Uterus (tissue), 4 donors: ENCODE measurements around the gene HOXB5. TPM values are rescaled to one million over a fixed set of nuclear protein-coding genes. Genes with fewer than 3 reads are reported as not detected.

ENCODE experiments used
- DNase-seq, 2 donors: peaks; one replicate each; pipeline ENCODE4 v3.0.0-alpha.2; 2019 to 2020
- H3K27ac ChIP-seq, 2 donors: fragments of 200-600 bp; sonication (generic); 1 replicate in 1 of 2; 2 replicates in 1 of 2; pipeline ENCODE4 v1.5.1; 2016 to 2018
- H3K27me3 ChIP-seq, 2 donors: fragments of 200-600 bp; sonication (generic); one replicate each; pipeline ENCODE4 v1.5.1; 2018 to 2019; ENCODE audit warnings: control low read depth in 1 of 2
- H3K36me3 ChIP-seq, 2 donors: fragments of 200-600 bp; sonication (generic); one replicate each; pipeline ENCODE4 v1.5.1; 2019; ENCODE audit warnings: control low read depth in 1 of 2
- H3K4me1 ChIP-seq, 2 donors: fragments of 200-600 bp; sonication (generic); one replicate each; pipeline ENCODE4 v1.5.1; 2018 to 2019; ENCODE audit warnings: control low read depth in 1 of 2
- H3K4me3 ChIP-seq, 2 donors: fragments of 200-600 bp; sonication (generic); 1 replicate in 1 of 2; 2 replicates in 1 of 2; pipeline ENCODE4 v1.5.1; 2018 to 2019; ENCODE audit warnings: mild to moderate bottlenecking in 1 of 2
- H3K9me3 ChIP-seq, 2 donors: fragments of 200-600 bp; sonication (generic); one replicate each; pipeline ENCODE4 v1.5.1; 2019; ENCODE audit warnings: control low read depth in 1 of 2
- POLR2A ChIP-seq, 2 donors: fragments of 450-650 bp; IDR thresholded peaks; one replicate each; pipeline ENCODE4 v1.6.1; 2016; ENCODE audit warnings: antibody characterized with exemption in 2 of 2, mild to moderate bottlenecking in 1 of 2, moderate library complexity in 1 of 2
- intact Hi-C: fragments of 100-400 bp; cut with DNase I; formaldehyde crosslinking; loops from one replicate; pipeline ENCODE4 v1.15.1; 2023; ENCODE audit warnings: low total_unique reads
- total RNA-seq, 4 donors: library from RNA; depleted of rRNA in 3 of 4; stranded (reverse); fragments of >200 nt in 3 of 4; gene quantifications; one replicate each; pipeline versions ENCODE4 v1.1.0 to v1.2.4, GENCODE V29; 2014 to 2023
- TF ChIP-seq, protein P1 (sequence below), 4 experiments: fragments of 200-600 bp in 2 of 4; fragments of 450-650 bp in 2 of 4; sonication (generic) in 2 of 4; IDR thresholded peaks; one replicate each; pipeline ENCODE4 v1.5.1; 2016 to 2019; ENCODE audit warnings: antibody characterized with exemption in 4 of 4, mild to moderate bottlenecking in 2 of 4, moderate library complexity in 1 of 4
- donor health status: DM: yes; HTN: yes; CAD: no.

HOXB5 gene
- total RNA-seq, 4 donors from 2014 or later = 0.55 to 2.5 (median 0.59) TPM; not detected in 1

DNA sequence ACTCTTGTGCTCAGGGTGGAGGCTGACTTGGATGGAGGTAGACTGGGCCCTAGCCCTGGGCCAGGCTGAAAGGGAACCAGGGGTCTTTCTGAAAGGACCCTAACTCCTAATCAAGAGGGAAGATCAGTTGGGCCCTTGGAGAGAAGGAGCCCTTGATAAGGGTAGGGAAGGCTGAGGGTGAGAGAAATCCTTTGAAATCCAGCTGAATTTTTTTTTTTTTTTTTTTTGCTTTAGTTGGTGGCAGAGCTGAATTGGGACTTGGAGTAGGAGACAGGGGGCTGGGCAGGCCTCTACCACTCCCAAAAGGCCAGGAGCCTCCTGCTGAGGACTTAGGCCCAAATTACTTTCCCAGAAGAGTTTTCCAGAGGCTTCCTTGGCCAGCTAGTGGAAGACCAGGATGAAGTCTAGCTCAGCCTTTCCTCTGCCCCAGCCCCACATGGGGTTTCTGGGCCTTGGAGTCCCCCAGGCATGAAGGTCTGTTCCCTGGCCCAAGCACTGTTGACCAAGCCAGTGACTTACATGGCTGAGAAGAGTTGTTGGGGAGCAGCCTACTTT, 2.9 kb downstream of the HOXB5 start:
- H3K4me3 ChIP-seq = no peak overlapping the region

GRCh38 chr17:48589831-48590606, 3.6 kb downstream of the HOXB5 start, which contains the start of gene HOXB3:
HOXB3 (minus strand) TSS chr17:48590241; CDS start chr17:48552474, 37,767 bp downstream.
- Histone ChIP-seq H3K4me1 (peaks cover 0 to 2% of the 10 kb centered on the region in 2 donors), H3K27ac (peak within 1 kb of the TSS; percentile 25 to 68)

More for the DNA sequence above, 2.9 kb downstream of the HOXB5 start:
- Histone ChIP-seq H3K9me3 (no peaks in the 10 kb centered on the region), H3K36me3 (no peaks in the 10 kb centered on the region), H3K4me1 (no peaks in the 10 kb centered on the region), H3K27ac (peak overlapping the region; percentile 25 to 68), H3K27me3 (peaks cover 0 to 52% of the 10 kb centered on the region in 2 donors)
- TF ChIP-seq, protein P1, sequence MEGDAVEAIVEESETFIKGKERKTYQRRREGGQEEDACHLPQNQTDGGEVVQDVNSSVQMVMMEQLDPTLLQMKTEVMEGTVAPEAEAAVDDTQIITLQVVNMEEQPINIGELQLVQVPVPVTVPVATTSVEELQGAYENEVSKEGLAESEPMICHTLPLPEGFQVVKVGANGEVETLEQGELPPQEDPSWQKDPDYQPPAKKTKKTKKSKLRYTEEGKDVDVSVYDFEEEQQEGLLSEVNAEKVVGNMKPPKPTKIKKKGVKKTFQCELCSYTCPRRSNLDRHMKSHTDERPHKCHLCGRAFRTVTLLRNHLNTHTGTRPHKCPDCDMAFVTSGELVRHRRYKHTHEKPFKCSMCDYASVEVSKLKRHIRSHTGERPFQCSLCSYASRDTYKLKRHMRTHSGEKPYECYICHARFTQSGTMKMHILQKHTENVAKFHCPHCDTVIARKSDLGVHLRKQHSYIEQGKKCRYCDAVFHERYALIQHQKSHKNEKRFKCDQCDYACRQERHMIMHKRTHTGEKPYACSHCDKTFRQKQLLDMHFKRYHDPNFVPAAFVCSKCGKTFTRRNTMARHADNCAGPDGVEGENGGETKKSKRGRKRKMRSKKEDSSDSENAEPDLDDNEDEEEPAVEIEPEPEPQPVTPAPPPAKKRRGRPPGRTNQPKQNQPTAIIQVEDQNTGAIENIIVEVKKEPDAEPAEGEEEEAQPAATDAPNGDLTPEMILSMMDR (IDR thresholded peaks at IDR 0.05) = no peak
- no peak for TF ChIP-seq POLR2A (IDR thresholded peaks at IDR 0.05)
- intact Hi-C loops = loop anchor here (10.0 kb wide), 1 partner anchor 246 kb away; no protein-coding TSS in a partner anchor
- DNase-seq = no peak

DNA sequence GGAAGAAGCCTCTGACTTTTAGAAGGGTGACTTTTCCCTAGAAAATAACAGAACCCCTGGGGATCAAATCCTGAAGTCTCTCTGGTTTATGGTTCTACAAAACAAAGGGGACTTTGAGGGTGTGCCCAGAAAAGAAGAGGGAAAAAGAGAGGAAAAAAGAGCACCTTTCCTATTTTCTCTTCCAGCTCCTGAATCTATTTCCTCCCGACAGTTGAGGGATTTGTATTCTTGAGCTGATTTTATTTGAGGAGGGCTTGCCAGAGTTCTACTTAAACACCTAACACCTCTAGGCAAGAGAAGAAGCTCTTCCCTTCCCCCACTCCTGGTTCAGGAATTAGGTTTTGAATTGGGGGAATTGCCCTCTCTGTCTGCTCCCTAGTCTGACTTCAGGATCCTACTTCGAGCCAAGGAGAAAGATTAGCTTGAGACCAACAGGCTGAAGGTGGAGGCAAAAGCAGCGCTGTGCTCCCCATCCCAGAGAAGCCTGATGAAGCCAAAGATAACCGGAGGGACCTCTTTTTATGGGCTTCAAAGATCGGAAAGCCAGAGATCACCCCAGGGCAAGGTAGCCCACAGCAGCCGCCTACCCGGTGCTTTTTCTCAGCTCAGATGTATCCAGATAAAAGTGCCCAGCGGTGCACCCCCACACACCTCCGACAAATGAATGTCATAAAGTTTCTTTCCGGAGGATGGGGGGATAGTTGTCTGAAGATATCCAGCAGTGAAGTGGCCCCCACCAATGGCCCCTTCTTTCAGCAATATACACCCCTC, 4.3 kb downstream of the HOXB5 start:
- no peak for TF ChIP-seq POLR2A (IDR thresholded peaks at IDR 0.05)
- TF ChIP-seq, protein P1 (IDR thresholded peaks at IDR 0.05) = no peak
- Histone ChIP-seq H3K9me3 (no peaks in the 10 kb centered on the region), H3K4me3 (peak overlapping the region in 1 of 2 donors; percentile 27), H3K27me3 (peaks cover 0 to 47% of the 10 kb centered on the region in 2 donors), H3K4me1 (peaks cover 0 to 6% of the 10 kb centered on the region in 2 donors), H3K36me3 (no peaks in the 10 kb centered on the region), H3K27ac (peak overlapping the region in 1 of 2 donors; percentile 68)
- DNase-seq = no peak
- intact Hi-C loops = loop anchor here (2.0 kb wide), 1 partner anchor 96 kb away; no protein-coding TSS in a partner anchor

More at GRCh38 chr17:48589831-48590606, 3.6 kb downstream of the HOXB5 start, which contains the start of gene HOXB3:
- no peaks in the 10 kb centered on the region for H3K9me3 ChIP-seq
- intact Hi-C loops = loop anchor here (2.0 to 10.0 kb wide), 2 partner anchors 97 to 245 kb away; no protein-coding TSS in a partner anchor
- TF ChIP-seq, protein P1 (IDR thresholded peaks at IDR 0.05) = no peak
- TF ChIP-seq POLR2A (IDR thresholded peaks at IDR 0.05) = no peak
- peak within 1 kb of the TSS in 1 of 2 donors; percentile 27 for H3K4me3 ChIP-seq
- peaks cover 0 to 45% of the 10 kb centered on the region in 2 donors for H3K27me3 ChIP-seq
- no peaks in the 10 kb centered on the region for H3K36me3 ChIP-seq
- peak in 1 of 2 donors; percentile 51 for DNase-seq

DNA sequence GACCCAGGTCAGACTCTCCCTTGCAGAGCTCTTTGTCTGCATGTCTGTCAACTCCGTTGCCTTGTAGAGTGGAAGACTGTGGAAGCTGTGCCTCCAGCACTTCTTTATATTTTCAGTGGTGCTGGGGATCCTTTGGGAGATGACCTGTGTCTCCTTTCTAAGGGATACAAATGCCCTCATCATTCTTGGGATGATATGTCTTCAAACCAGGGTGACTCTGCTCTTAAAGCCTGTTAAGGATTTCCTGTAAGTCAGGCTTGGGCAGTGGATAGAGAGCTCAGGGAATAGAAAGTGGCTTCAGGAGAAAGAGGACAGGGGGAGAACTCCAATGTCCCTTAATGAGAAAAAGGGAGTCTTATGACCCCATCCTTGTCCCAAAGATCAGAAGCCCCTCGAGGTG, 5.1 kb downstream of the HOXB5 start:
- H3K27me3 ChIP-seq = peaks cover 0 to 50% of the 10 kb centered on the region in 2 donors
- TF ChIP-seq, protein P1 (IDR thresholded peaks at IDR 0.05) = no peak
- no peak for TF ChIP-seq POLR2A (IDR thresholded peaks at IDR 0.05)
- H3K27ac ChIP-seq = peak overlapping the region; percentile 79 to 87
- H3K4me1 ChIP-seq = peaks cover 0 to 6% of the 10 kb centered on the region in 2 donors
- intact Hi-C loops = loop anchor here (2.0 kb wide), 1 partner anchor 96 kb away; no protein-coding TSS in a partner anchor
- H3K4me3 ChIP-seq = no peak overlapping the region
- no peaks in the 10 kb centered on the region for H3K36me3 ChIP-seq
- DNase-seq = no peak
- no peaks in the 10 kb centered on the region for H3K9me3 ChIP-seq
